ENCODE measurements around the gene NR3C2.

The NR3C2 gene

DNA sequence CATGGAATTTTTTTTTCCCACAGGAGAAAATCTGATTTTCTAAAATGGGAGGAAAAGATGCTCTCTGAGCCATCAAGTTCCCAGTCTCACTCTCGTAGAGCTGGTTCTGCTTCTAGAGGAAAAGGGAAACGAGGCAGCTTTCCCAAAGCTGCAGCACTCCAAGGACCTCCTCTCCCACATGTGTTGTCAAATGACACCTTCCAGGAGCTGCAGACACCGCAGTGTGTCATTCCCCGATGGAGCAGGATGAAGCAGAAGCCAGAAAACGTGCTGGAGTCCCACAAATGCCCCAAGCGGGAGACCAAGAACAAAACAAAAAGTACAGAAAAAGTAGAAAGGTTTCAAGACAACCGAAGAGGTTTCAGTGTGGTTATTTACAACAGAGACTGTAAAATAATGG is 362.3 kb downstream of the NR3C2 start:
- H3K9me3 ChIP-seq (ENCODE audit: low read length), result no peaks in the 10 kb centered on the region
- peaks cover 28% of the 10 kb centered on the region for H3K36me3 ChIP-seq (ENCODE audit: insufficient read depth, low read length)
- no peak overlapping the region for H3K27ac ChIP-seq (ENCODE audit: low read depth, low read length)
- no peak overlapping the region for H3K4me3 ChIP-seq (ENCODE audit: low read depth in 1 of 2, low read length in 2 of 2)
- no peaks in the 10 kb centered on the region for H3K27me3 ChIP-seq (ENCODE audit: control insufficient read depth in 1 of 2, insufficient read depth in 2 of 2, low read length in 2 of 2)
- no peak overlapping the region for H3K9ac ChIP-seq (ENCODE audit: low read length)
- H3K4me1 ChIP-seq (ENCODE audit: insufficient read depth, low read length), result no peaks in the 10 kb centered on the region

DNA sequence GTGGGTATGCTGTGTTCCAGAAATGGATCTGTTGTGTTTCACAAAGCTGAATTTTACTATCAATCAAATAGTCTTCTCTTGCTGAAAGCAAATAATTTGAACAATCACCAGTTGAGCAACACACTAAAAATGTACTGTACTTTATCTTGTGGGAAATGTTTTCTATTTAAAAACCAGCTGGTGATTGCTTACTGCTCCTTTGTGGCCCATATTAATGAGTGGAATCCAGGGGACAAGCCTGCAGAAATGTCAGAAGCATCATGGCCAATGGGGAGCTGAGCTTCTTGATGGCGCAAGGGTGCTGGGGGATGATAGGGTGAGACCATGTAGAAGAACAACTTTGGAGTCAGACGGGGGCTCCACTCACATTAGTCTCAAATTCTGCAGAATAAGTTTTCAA is 364.2 kb downstream of the NR3C2 start:
- H3K9ac ChIP-seq (ENCODE audit: low read length), result no peak overlapping the region
- H3K36me3 ChIP-seq (ENCODE audit: insufficient read depth, low read length), result peaks cover 47% of the 10 kb centered on the region
- no peaks in the 10 kb centered on the region for H3K4me1 ChIP-seq (ENCODE audit: insufficient read depth, low read length)
- no peaks in the 10 kb centered on the region for H3K27me3 ChIP-seq (ENCODE audit: control insufficient read depth in 1 of 2, insufficient read depth in 2 of 2, low read length in 2 of 2)
- H3K9me3 ChIP-seq (ENCODE audit: low read length), result no peaks in the 10 kb centered on the region
- H3K27ac ChIP-seq (ENCODE audit: low read depth, low read length), result no peak overlapping the region
- H3K4me3 ChIP-seq (ENCODE audit: low read depth in 1 of 2, low read length in 2 of 2), result no peak overlapping the region

DNA sequence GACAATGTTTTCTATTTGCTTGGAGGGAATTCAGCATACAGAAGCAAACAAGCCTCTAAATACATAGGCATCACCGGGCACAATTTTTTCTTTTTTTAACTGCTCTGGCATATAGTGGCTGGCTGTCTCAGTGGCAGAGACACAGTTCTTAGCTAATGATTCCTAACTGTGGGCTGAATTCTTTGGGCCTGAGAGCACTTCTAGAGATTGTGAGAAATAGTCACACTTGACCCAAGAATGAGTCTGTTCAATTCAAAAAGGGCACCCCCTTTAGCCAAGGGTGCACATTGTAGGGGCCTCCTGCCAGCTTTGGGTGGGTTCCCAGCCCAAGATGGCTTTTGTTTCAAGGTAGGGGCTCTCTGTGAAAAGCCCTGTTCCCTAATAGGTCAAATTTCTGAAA is 364.6 kb downstream of the NR3C2 start:
- Histone ChIP-seq H3K4me1 (ENCODE audit: insufficient read depth, low read length) (no peaks in the 10 kb centered on the region), H3K9me3 (ENCODE audit: low read length) (no peaks in the 10 kb centered on the region), H3K9ac (ENCODE audit: low read length) (no peak overlapping the region), H3K36me3 (ENCODE audit: insufficient read depth, low read length) (peaks cover 52% of the 10 kb centered on the region), H3K4me3 (ENCODE audit: low read depth in 1 of 2, low read length in 2 of 2) (no peak overlapping the region), H3K27me3 (ENCODE audit: control insufficient read depth in 1 of 2, insufficient read depth in 2 of 2, low read length in 2 of 2) (no peaks in the 10 kb centered on the region), H3K27ac (ENCODE audit: low read depth, low read length) (no peak overlapping the region)

DNA sequence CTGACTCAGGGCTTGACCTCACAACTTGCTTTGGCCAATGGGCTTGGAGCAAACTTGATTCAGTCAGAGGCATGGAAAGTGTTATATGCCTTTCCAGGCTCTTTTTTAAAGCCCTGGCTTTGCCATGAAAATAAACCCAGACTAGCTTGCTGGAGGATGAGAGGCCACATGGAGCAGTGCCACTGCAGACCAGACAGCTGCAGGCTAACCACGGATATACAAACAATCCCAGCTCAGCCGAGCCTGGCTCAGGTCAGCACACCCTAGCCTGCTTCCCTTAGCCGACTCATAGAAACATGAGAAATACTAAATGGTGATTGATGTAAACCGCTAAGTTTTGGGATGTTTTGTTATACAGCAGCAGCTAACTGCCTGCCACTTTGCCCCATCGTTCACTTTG is 365.2 kb downstream of the NR3C2 start:
- no peak overlapping the region for H3K9ac ChIP-seq (ENCODE audit: low read length)
- peaks cover 55% of the 10 kb centered on the region for H3K36me3 ChIP-seq (ENCODE audit: insufficient read depth, low read length)
- H3K4me3 ChIP-seq (ENCODE audit: low read depth in 1 of 2, low read length in 2 of 2), result no peak overlapping the region
- no peaks in the 10 kb centered on the region for H3K4me1 ChIP-seq (ENCODE audit: insufficient read depth, low read length)
- H3K27ac ChIP-seq (ENCODE audit: low read depth, low read length), result no peak overlapping the region
- no peaks in the 10 kb centered on the region for H3K9me3 ChIP-seq (ENCODE audit: low read length)
- no peaks in the 10 kb centered on the region for H3K27me3 ChIP-seq (ENCODE audit: control insufficient read depth in 1 of 2, insufficient read depth in 2 of 2, low read length in 2 of 2)

DNA sequence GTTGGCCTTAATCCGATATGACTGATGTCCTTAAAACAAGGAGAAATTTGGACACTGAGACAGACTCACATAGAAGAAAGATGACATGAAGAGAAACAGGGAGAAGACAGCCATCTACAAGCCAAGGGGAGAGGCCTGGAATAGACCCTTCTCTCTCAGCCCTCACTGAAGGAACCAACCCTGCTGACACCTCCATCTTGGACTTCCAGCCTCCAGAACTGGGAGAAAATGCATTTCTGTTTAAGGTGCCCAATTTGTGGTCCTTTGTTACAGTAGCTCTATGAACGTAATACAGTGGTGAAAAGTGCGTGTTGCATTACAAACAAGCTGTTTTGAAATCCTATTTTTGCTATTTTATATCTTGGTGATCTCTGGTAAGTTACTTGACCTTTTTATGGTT is 366.8 kb downstream of the NR3C2 start:
- H3K9me3 ChIP-seq (ENCODE audit: low read length), result no peaks in the 10 kb centered on the region
- H3K4me3 ChIP-seq (ENCODE audit: low read depth in 1 of 2, low read length in 2 of 2), result no peak overlapping the region
- H3K27me3 ChIP-seq (ENCODE audit: control insufficient read depth in 1 of 2, insufficient read depth in 2 of 2, low read length in 2 of 2), result no peaks in the 10 kb centered on the region
- no peaks in the 10 kb centered on the region for H3K4me1 ChIP-seq (ENCODE audit: insufficient read depth, low read length)
- H3K27ac ChIP-seq (ENCODE audit: low read depth, low read length), result no peak overlapping the region
- peaks cover 45% of the 10 kb centered on the region for H3K36me3 ChIP-seq (ENCODE audit: insufficient read depth, low read length)
- no peak overlapping the region for H3K9ac ChIP-seq (ENCODE audit: low read length)

DNA sequence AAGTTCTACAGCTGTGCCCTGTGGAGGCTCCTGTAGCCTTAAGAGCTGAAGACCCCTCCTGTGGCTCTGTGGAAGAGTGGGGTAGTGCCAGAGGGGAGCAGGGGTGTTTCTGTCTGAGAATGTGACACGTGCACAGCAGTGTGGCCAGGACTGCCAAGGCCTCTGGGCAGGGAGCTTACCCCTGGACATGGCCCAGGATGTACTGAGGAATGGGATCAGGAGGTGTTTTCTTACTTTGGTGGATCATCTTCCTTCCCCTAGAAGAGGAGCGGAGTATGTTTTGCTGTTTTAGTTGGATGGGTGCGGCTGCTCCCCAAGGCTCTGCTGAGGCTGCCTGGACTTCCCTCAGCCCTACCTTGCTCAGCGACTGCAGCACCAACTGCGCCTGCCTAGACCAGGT is 367.8 kb downstream of the NR3C2 start:
- no peak overlapping the region for H3K9ac ChIP-seq (ENCODE audit: low read length)
- H3K27me3 ChIP-seq (ENCODE audit: control insufficient read depth in 1 of 2, insufficient read depth in 2 of 2, low read length in 2 of 2), result no peaks in the 10 kb centered on the region
- peaks cover 45% of the 10 kb centered on the region for H3K36me3 ChIP-seq (ENCODE audit: insufficient read depth, low read length)
- H3K4me1 ChIP-seq (ENCODE audit: insufficient read depth, low read length), result peaks cover 7% of the 10 kb centered on the region
- H3K4me3 ChIP-seq (ENCODE audit: low read depth in 1 of 2, low read length in 2 of 2), result no peak overlapping the region
- no peak overlapping the region for H3K27ac ChIP-seq (ENCODE audit: low read depth, low read length)
- no peaks in the 10 kb centered on the region for H3K9me3 ChIP-seq (ENCODE audit: low read length)

DNA sequence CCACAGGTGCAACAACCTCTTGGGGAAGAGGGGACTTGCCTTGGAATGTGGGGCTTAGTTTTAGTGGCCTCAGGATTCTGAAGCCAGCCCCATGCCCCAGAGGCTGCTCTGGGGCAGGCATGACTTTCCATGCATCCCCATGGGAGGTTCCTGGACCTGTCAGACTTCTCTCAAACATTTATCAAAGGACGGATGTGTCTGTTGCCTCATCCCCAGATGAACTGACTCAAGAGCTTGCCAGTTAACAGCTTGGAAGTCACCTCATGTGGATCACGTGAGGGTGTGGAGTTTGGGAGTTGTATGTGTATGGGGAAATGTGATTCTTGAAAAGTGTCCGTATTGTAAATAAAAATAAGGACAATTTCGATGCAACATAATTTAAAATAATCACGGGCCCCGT is 368.9 kb downstream of the NR3C2 start:
- Histone ChIP-seq H3K36me3 (ENCODE audit: insufficient read depth, low read length) (peaks cover 45% of the 10 kb centered on the region), H3K9ac (ENCODE audit: low read length) (no peak overlapping the region), H3K27me3 (ENCODE audit: control insufficient read depth in 1 of 2, insufficient read depth in 2 of 2, low read length in 2 of 2) (no peaks in the 10 kb centered on the region), H3K27ac (ENCODE audit: low read depth, low read length) (no peak overlapping the region), H3K4me1 (ENCODE audit: insufficient read depth, low read length) (peaks cover 14% of the 10 kb centered on the region), H3K4me3 (ENCODE audit: low read depth in 1 of 2, low read length in 2 of 2) (no peak overlapping the region), H3K9me3 (ENCODE audit: low read length) (no peaks in the 10 kb centered on the region)

DNA sequence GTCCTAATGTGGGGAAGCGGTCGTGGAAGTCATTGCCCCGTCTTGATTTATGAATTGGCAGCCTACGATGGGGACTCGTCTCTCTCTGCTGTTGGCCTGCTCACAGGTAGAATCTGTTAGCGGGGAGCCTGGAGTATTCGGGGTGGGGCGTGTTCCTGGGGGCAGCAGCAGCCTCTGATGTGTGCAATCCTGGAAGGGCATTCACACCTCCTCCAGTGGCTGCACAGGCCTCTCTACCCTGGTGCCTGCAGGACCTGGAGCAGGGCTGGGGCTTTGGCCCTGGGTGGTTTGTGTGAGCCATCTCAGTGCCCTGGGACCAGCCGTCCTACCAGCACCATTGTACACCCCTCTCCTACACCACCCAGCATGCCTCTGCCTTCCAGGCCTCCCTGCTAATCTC is 369.4 kb downstream of the NR3C2 start:
- H3K4me1 ChIP-seq (ENCODE audit: insufficient read depth, low read length), result peaks cover 14% of the 10 kb centered on the region
- H3K27ac ChIP-seq (ENCODE audit: low read depth, low read length), result no peak overlapping the region
- H3K9ac ChIP-seq (ENCODE audit: low read length), result no peak overlapping the region
- no peaks in the 10 kb centered on the region for H3K27me3 ChIP-seq (ENCODE audit: control insufficient read depth in 1 of 2, insufficient read depth in 2 of 2, low read length in 2 of 2)
- peaks cover 45% of the 10 kb centered on the region for H3K36me3 ChIP-seq (ENCODE audit: insufficient read depth, low read length)
- H3K4me3 ChIP-seq (ENCODE audit: low read depth in 1 of 2, low read length in 2 of 2), result no peak overlapping the region
- no peaks in the 10 kb centered on the region for H3K9me3 ChIP-seq (ENCODE audit: low read length)

DNA sequence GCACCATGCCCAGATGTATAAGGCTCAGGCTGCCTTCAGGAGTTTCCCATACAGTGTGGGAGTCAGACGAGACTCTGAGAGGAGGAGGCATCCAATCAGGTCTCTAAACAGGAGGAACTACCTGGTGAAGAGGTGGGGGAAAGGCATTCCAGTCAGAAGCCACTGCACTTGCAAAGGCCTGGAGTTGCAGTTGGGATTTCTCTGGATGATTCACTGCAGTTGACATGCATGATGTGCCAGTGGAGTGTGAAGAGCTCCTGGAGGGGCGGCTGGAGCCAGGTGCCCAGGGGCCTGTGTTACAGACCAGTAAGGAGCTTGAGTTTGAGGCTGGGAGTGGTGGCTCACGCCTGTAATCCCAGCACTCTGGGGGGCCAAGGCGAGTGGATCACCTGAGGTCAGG is 371.2 kb downstream of the NR3C2 start:
- Histone ChIP-seq H3K4me3 (ENCODE audit: low read depth in 1 of 2, low read length in 2 of 2) (no peak overlapping the region), H3K27ac (ENCODE audit: low read depth, low read length) (no peak overlapping the region), H3K4me1 (ENCODE audit: insufficient read depth, low read length) (peaks cover 22% of the 10 kb centered on the region), H3K27me3 (ENCODE audit: control insufficient read depth in 1 of 2, insufficient read depth in 2 of 2, low read length in 2 of 2) (no peaks in the 10 kb centered on the region), H3K9me3 (ENCODE audit: low read length) (no peaks in the 10 kb centered on the region), H3K36me3 (ENCODE audit: insufficient read depth, low read length) (peaks cover 39% of the 10 kb centered on the region), H3K9ac (ENCODE audit: low read length) (no peak overlapping the region)

DNA sequence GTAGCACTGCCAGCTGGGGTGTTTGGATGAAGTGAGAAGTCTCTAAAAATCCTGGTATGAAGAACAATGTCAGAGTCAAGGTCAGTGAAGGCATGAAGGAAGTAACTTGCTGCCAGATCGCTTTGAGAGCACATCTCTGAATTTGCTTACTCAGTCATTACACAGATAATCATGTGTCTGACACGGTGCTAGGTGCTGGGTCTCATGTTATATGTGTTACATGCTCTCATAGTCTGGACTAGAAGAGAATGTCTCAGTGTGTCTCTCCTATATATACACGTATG is 372.4 kb downstream of the NR3C2 start:
- no peak overlapping the region for H3K27ac ChIP-seq (ENCODE audit: low read depth, low read length)
- H3K4me3 ChIP-seq (ENCODE audit: low read depth in 1 of 2, low read length in 2 of 2), result no peak overlapping the region
- H3K36me3 ChIP-seq (ENCODE audit: insufficient read depth, low read length), result peaks cover 38% of the 10 kb centered on the region
- no peaks in the 10 kb centered on the region for H3K27me3 ChIP-seq (ENCODE audit: control insufficient read depth in 1 of 2, insufficient read depth in 2 of 2, low read length in 2 of 2)
- no peaks in the 10 kb centered on the region for H3K9me3 ChIP-seq (ENCODE audit: low read length)
- no peak overlapping the region for H3K9ac ChIP-seq (ENCODE audit: low read length)
- peaks cover 22% of the 10 kb centered on the region for H3K4me1 ChIP-seq (ENCODE audit: insufficient read depth, low read length)

DNA sequence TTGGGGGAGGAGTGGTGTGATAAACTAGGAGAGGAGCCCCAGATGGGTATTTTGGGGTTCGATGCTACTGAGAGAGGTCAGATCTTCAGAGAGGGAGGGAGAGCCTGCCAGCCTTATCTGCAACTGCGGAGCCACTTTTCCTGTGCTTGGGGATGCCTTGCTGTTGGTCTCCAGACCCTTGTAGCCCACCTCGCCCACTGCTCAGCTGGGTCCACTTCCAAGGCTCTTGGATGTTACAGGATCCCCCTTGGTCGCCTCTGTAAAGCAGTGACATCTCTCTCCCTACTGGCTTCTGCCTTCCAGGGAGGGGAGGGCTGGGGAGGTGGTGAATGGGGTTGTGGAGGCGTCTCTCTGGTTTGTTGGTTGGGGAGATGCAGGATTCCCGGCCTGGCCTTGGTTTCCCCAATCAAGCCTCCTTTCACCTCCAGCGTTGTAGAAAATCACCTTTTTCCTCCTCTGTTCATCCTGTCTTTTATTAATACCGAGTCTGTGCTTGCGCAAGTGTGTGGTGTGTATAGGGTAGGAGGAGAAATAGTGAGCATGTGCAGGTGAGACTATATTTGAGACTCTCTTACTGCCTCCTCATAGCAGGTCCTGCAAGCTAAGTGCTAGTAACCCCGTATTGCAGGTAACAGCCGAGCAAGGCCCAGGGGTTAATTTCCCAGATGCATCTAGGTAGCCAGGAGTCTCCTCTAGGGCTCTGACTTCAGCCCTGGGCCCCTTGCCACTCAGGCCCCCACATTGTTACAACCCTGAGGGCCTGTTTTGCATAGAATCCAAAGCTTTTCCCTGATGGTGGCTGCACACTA is 372.9 kb downstream of the NR3C2 start:
- peaks cover 22% of the 10 kb centered on the region for H3K4me1 ChIP-seq (ENCODE audit: insufficient read depth, low read length)
- H3K9me3 ChIP-seq (ENCODE audit: low read length), result no peaks in the 10 kb centered on the region
- H3K9ac ChIP-seq (ENCODE audit: low read length), result no peak overlapping the region
- H3K36me3 ChIP-seq (ENCODE audit: insufficient read depth, low read length), result peaks cover 37% of the 10 kb centered on the region
- no peaks in the 10 kb centered on the region for H3K27me3 ChIP-seq (ENCODE audit: control insufficient read depth in 1 of 2, insufficient read depth in 2 of 2, low read length in 2 of 2)
- no peak overlapping the region for H3K4me3 ChIP-seq (ENCODE audit: low read depth in 1 of 2, low read length in 2 of 2)
- no peak overlapping the region for H3K27ac ChIP-seq (ENCODE audit: low read depth, low read length)

DNA sequence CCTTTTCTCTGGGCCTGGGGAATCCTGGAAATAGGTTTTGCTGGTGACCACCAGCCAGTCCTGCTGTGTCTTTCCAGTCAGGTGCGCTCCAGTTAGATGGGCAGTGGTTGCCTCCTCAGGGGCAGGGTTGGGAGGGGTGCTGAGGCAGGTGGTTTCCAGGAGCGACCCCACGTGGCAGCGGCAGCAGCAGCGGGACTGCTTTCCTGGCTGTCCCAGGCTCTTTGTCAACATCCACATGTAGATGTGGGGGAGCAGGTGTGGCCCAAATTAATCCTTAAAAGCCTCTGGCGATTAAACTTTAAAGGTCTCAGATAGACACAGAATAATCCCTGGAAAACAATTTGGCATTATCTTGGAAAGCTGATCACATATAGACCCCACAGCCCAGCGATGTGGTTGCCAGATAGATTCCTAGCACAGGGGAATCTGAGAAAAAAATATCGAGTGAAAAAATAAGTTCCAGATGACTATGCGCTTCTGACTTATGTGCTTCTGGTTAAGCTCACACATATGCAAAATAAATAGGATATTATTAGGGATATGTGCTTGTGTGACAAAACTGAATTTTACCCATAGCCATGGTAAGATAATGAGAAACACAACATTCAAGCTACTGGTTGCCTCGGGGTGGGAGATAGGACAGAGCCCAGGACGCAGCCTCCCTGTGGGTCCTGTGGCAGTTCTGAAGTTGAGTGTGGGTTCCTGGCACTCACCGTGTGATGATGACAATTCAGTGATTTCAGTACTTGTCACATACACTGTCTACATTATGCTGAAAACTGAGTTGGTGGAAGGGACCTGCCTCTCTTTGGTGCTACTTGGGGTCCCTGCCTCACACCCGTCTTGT is 373.9 kb downstream of the NR3C2 start:
- Histone ChIP-seq H3K9ac (ENCODE audit: low read length) (no peak overlapping the region), H3K4me3 (ENCODE audit: low read depth in 1 of 2, low read length in 2 of 2) (no peak overlapping the region), H3K27me3 (ENCODE audit: control insufficient read depth in 1 of 2, insufficient read depth in 2 of 2, low read length in 2 of 2) (no peaks in the 10 kb centered on the region), H3K36me3 (ENCODE audit: insufficient read depth, low read length) (peaks cover 31% of the 10 kb centered on the region), H3K27ac (ENCODE audit: low read depth, low read length) (no peak overlapping the region), H3K9me3 (ENCODE audit: low read length) (no peaks in the 10 kb centered on the region), H3K4me1 (ENCODE audit: insufficient read depth, low read length) (peaks cover 22% of the 10 kb centered on the region)

Data from muscle layer of colon (tissue), 2 donors.